Measurements from ENCODE around the gene APBA3.

The APBA3 gene

GRCh38 chr19:3782330-3782729, 20.8 kb upstream of the APBA3 start:
- Mint-ChIP-seq H3K36me3 (peaks cover 18 to 21% of the 10 kb centered on the region in 2 donors), H3K9me3 (peaks cover 13 to 14% of the 10 kb centered on the region in 2 donors), H3K27ac (no peak overlapping the region), H3K4me1 (peaks cover 8 to 13% of the 10 kb centered on the region in 2 donors), H3K4me3 (no peak overlapping the region), H3K27me3 (no peaks in the 10 kb centered on the region)
- ATAC-seq (replicated peaks), result no peak
- no peak for DNase-seq

- Mint-ChIP-seq H3K36me3 (peaks cover 18 to 26% of the 10 kb centered on the region in 2 donors), H3K4me1 (peaks cover 9 to 13% of the 10 kb centered on the region in 2 donors), H3K27ac (peak overlapping the region; percentile 67), H3K27me3 (no peaks in the 10 kb centered on the region), H3K9me3 (peaks cover 13 to 14% of the 10 kb centered on the region in 2 donors), H3K4me3 (no peak overlapping the region)
- ATAC-seq (replicated peaks) (no peak), DNase-seq (no peak)
These were observed 20.1 kb upstream of the APBA3 start for GRCh38 chr19:3781603-3782002.

DNA sequence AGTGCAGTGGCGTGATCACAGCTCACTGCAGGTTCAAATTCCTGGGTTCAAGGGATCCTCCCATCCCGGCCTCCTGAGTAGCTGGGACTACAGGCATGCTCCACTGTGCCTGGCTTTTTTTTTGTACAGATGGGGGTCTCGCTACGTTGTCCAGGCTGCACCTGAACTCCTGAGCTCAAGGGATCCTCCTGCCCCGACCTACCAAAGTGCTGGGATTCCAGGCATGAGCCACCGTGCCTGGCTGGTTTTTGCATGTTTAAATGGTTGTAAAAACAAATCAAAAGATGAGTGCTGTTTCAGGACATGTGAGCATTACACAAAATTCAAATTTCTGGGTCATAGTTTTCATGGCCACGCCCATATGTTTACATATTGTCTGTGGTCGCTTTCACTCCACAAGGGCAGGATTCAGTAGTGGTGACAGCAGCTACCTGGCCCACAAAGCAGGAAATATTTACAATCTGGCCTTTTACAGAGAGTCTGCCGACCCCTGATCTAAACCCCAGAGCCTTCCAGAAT, 19.4 kb upstream of the APBA3 start:
- DNase-seq, result no peak
- Mint-ChIP-seq H3K27me3 (no peaks in the 10 kb centered on the region), H3K27ac (no peak overlapping the region), H3K4me3 (no peak overlapping the region), H3K4me1 (peaks cover 12 to 13% of the 10 kb centered on the region in 2 donors), H3K36me3 (peaks cover 18 to 33% of the 10 kb centered on the region in 2 donors), H3K9me3 (peaks cover 14 to 15% of the 10 kb centered on the region in 2 donors)
- peak in 1 of 2 donors; percentile 23 for ATAC-seq (replicated peaks)

DNA sequence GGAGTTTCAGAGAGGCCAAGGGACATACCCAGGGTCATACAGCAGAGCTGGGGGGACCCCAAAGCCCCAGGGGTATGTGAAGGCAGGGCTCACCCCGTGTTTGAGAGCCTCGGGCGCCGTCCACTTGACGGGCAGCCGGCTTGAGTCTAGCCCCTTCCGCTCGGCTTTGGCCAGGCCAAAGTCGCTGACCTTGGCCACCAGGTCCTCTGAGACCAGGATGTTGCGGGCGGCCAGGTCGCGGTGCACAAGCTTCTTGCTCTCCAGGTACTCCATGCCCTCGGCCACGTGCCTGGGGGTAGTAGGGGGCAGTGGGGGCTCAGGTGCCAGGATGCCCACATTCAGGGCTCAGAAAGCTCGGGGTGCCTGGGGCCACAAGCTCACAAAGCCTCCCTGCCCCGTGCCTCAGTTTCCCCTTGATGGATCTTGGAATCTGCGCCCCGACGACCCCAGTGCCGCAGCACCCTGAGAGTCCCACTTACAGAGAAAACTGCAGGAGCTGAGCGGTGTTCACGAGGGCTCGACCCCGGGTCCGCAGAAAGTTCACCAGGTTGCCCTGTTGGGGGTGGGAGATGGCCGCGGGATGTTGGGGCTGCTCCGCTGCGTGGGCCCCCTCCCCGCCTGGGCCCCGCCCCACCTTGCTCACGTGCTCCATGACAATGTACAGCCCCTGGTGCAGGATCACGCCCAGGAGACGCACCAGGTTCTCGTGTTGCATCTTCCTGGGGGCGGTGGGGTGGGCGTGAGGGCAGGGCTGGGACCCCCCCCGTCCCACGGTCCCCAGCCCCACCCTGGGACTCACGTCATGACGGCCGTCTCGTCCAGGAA, 17.6 kb upstream of the APBA3 start:
- ATAC-seq (replicated peaks) (no peak), DNase-seq (no peak)
- Mint-ChIP-seq H3K4me3 (no peak overlapping the region), H3K27me3 (no peaks in the 10 kb centered on the region), H3K27ac (no peak overlapping the region), H3K36me3 (peaks cover 16 to 34% of the 10 kb centered on the region in 2 donors), H3K9me3 (peaks cover 14 to 15% of the 10 kb centered on the region in 2 donors), H3K4me1 (peaks cover 0 to 4% of the 10 kb centered on the region in 2 donors)

DNA sequence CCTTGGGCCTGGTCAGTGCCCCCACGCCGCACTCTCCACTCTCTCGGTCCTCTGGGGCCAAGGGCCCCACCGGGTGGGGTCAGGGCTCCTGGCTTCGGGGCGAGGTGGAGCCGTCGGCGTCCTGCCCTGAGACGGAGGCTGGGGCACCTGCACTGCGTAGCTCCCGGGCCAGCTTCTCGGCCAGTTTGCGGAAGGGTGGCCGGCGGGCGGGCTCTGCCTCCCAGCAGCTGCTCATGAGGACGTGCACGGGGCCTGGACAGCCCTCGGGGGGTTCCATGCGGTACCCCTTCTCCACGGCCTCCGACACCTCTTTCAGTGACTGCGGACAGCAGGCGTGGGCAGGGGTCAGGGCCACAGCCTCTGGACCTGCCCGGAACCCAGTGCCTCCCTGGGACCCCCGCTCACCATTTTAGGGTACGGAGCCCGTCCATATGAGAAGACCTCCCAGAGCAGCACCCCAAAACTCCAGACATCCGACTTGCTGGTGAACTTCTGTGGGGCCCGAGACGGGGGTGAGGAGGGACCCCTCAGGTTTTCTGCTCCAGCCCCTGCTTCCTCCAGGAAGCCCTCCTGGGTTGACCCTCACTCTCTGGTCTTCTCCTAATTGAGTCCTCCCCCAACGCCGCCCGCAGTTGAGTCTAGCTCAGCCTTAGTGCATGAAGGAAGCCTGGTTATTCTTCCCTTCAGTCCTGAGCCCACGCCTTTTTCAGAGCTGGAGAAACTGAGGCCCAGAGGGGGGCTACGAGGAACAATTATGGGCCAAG, 16.8 kb upstream of the APBA3 start:
- Mint-ChIP-seq H3K9me3 (peaks cover 14 to 15% of the 10 kb centered on the region in 2 donors), H3K4me3 (no peak overlapping the region), H3K36me3 (peaks cover 16 to 31% of the 10 kb centered on the region in 2 donors), H3K4me1 (peaks cover 4 to 5% of the 10 kb centered on the region in 2 donors), H3K27me3 (no peaks in the 10 kb centered on the region), H3K27ac (no peak overlapping the region)
- ATAC-seq (replicated peaks) (peak in 1 of 2 donors; percentile 7), DNase-seq (no peak)

DNA sequence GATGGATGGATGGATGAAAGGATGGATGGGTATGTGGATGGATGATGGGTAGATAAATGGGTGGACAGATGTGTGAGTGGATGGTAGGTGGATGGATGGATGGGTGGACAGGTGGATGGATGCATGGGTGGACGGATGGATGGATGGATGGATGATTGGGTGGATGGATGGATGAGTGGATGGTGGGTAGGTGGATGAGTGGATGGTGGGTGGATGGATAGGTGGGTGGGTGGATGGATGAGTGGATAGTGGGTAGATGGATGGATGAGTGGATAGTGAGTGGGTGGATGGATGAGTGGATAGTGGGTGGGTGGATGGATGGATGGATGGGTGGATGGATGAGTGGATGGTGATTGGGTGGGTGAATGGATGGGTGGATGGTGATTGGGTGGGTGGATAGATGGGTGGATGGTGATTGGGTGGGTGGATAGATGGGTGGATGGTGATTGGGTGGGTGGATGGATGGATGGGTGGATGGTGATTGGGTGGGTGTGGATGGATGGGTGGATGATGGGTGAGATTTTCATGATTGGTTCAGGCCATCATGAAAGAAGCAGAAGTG, 15.1 kb upstream of the APBA3 start:
- no peak overlapping the region for H3K4me3 Mint-ChIP-seq
- peaks cover 4 to 17% of the 10 kb centered on the region in 2 donors for H3K36me3 Mint-ChIP-seq
- peaks cover 4 to 10% of the 10 kb centered on the region in 2 donors for H3K4me1 Mint-ChIP-seq
- no peak overlapping the region for H3K27ac Mint-ChIP-seq
- no peak for ATAC-seq (replicated peaks)
- peaks cover 3 to 6% of the 10 kb centered on the region in 2 donors for H3K9me3 Mint-ChIP-seq
- H3K27me3 Mint-ChIP-seq, result no peaks in the 10 kb centered on the region
- no peak for DNase-seq

DNA sequence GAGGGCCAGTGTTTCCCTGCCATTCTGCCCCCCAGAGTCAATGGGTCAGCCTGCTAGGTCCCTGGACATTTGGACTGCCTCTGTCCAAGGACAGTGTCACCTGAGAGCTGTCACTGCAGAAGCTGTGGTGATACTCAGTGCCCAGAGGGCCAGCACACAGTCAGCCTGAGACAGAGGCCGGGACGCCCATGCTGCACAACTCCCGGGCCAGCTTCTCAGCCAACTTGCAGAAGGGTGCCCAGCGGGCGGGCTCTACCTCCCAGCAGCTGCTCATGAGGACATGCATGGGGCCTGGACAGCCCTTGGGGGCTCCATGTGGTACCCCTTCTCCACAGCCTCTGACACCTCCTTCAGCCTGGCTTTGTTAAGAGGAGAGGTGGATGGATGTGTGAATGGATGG, 14.3 kb upstream of the APBA3 start:
- Mint-ChIP-seq H3K27me3 (no peaks in the 10 kb centered on the region), H3K4me3 (no peak overlapping the region), H3K27ac (no peak overlapping the region), H3K9me3 (peaks cover 0 to 3% of the 10 kb centered on the region in 2 donors), H3K36me3 (peaks cover 4 to 19% of the 10 kb centered on the region in 2 donors), H3K4me1 (peaks cover 4 to 10% of the 10 kb centered on the region in 2 donors)
- DNase-seq, result no peak
- no peak for ATAC-seq (replicated peaks)

DNA sequence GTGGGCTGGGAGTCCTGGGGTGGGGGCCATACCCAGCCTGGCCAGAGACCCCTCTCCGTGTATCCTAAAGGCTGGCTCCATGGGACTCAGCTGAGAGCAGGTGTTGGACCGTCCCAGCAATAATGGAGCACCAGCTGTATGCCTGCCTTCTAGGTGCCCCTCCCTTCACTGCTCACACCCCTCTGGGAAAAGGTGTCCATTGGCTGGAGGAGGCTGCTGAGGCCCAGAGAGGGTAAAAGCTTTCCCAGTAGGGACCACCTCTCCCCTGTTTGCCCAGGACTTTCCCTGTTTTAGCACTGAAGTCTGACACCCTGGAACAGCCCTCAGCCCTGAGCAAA, 13.9 kb upstream of the APBA3 start:
- peaks cover 4 to 19% of the 10 kb centered on the region in 2 donors for H3K36me3 Mint-ChIP-seq
- H3K9me3 Mint-ChIP-seq, result peaks cover 0 to 3% of the 10 kb centered on the region in 2 donors
- ATAC-seq (replicated peaks) (no peak), DNase-seq (no peak)
- peaks cover 4 to 10% of the 10 kb centered on the region in 2 donors for H3K4me1 Mint-ChIP-seq
- no peak overlapping the region for H3K4me3 Mint-ChIP-seq
- no peak overlapping the region for H3K27ac Mint-ChIP-seq
- no peaks in the 10 kb centered on the region for H3K27me3 Mint-ChIP-seq

DNA sequence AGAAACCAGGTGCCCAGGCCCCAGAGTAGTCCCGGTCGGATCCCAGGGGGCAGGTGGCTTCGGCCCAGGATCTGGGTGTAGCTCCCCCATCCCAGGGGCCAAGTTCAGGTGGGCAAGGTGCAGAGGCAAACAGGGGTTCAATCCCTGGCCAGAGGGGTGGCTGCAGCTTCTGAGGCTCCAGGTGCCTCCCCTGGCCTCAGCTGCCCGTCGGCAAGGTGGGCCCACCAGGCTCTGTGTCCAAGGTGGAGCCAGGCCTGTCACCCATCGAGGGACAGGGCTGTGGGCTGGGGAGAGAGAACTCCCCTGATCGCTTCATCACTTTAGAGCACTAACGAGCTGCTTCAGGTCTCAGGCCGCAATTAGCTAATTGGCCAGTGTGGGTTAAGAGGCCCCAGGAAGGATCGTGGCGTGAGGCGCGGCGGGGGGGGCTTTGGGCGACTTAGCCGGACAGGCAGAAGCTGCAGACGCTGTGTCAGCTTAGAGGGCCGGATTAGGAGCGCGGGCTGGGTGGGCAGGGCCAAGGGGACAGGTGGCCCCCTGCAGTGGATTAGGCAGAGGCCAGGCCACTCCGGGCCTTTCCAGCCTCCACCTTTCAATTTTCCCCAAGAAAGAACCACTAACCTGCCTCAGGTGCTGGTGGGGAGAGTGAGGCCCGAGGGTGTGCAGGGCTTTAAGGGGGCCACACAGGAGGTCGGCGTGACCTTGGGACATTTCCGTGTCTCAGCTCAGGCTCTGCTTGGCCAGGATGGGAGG, 13.3 kb upstream of the APBA3 start:
- DNase-seq, result no peak
- no peak overlapping the region for H3K4me3 Mint-ChIP-seq
- peaks cover 0 to 3% of the 10 kb centered on the region in 2 donors for H3K9me3 Mint-ChIP-seq
- peaks cover 4 to 10% of the 10 kb centered on the region in 2 donors for H3K4me1 Mint-ChIP-seq
- no peak for ATAC-seq (replicated peaks)
- no peak overlapping the region for H3K27ac Mint-ChIP-seq
- H3K36me3 Mint-ChIP-seq, result peaks cover 6 to 23% of the 10 kb centered on the region in 2 donors
- H3K27me3 Mint-ChIP-seq, result no peaks in the 10 kb centered on the region

DNA sequence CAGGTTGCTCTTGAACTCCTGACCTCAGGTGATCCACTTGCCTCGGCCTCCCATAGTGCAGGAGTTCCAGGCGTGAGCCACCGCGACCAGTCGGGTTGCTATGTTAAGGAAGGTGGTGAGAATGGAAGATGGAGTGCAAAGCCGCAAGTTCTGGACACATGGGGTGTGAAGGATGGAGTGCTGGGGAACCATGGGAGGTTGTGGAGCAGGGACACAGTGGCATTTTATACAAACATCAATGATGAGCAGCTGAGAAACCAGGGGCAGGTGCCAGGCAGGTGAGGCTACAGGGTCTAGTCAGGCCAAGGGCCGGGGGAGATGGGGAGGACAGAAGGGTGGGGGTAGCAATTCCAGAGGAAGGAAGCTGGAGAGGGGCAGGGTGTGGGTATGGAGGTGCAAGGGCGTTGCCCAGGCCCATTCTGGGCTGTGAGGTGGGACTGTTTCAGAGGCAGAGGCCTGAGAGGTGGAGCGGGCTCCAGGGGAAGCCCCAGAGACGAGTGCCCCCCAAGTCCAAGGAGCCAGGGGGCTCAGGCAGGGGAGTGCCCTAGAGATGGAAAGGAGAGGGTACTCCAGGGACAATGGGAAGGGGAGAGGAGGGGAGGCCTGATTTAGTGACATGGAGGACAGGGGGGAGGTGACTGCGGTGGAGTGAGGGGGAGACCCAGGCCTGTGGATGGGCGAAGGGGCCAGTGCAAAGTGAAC, 12.5 kb upstream of the APBA3 start:
- peaks cover 11 to 31% of the 10 kb centered on the region in 2 donors for H3K36me3 Mint-ChIP-seq
- no peaks in the 10 kb centered on the region for H3K27me3 Mint-ChIP-seq
- H3K4me3 Mint-ChIP-seq, result no peak overlapping the region
- peaks cover 4 to 10% of the 10 kb centered on the region in 2 donors for H3K4me1 Mint-ChIP-seq
- peaks cover 0 to 3% of the 10 kb centered on the region in 2 donors for H3K9me3 Mint-ChIP-seq
- DNase-seq, result no peak
- no peak for ATAC-seq (replicated peaks)
- no peak overlapping the region for H3K27ac Mint-ChIP-seq

- H3K27ac Mint-ChIP-seq, result no peak within 1 kb of the TSS
These were observed 10.5 kb upstream of the APBA3 start, which contains the start of gene RAX2 for GRCh38 chr19:3771906-3772455. TSS of gene RAX2 (minus strand) at chr19:3772228. CDS start at chr19:3771742, 486 bp downstream.

GRCh38 chr19:3771000-3771905, 9.8 kb upstream of the APBA3 start:
- DNase-seq (no peak), ATAC-seq (replicated peaks) (no peak)
- peaks cover 5 to 17% of the 10 kb centered on the region in 2 donors for H3K4me1 Mint-ChIP-seq
- H3K27ac Mint-ChIP-seq, result no peak overlapping the region
- H3K27me3 Mint-ChIP-seq, result no peaks in the 10 kb centered on the region
- H3K9me3 Mint-ChIP-seq, result no peaks in the 10 kb centered on the region
- peaks cover 28 to 39% of the 10 kb centered on the region in 2 donors for H3K36me3 Mint-ChIP-seq
- H3K4me3 Mint-ChIP-seq, result no peak overlapping the region

More at GRCh38 chr19:3771906-3772455, 10.5 kb upstream of the APBA3 start, which contains the start of gene RAX2:
- no peak for ATAC-seq (replicated peaks)
- peaks cover 0 to 3% of the 10 kb centered on the region in 2 donors for H3K9me3 Mint-ChIP-seq
- H3K27me3 Mint-ChIP-seq, result no peaks in the 10 kb centered on the region
- H3K36me3 Mint-ChIP-seq, result peaks cover 22 to 39% of the 10 kb centered on the region in 2 donors
- H3K4me3 Mint-ChIP-seq, result no peak within 1 kb of the TSS
- H3K4me1 Mint-ChIP-seq, result peaks cover 4 to 10% of the 10 kb centered on the region in 2 donors
- DNase-seq, result no peak

All from stimulated activated naive B cell treated with anti-CD40 and anti-IgM and Interleukin-4, amounts not matched to agents 10 μg/mL and 1 μg/mL and 100 μg/mL, for 72 hours (primary cell).